IMR-90 (cell line): ENCODE data around the gene CDH16. TPM values are rescaled to one million over a fixed set of nuclear protein-coding genes. Genes with fewer than 3 reads are reported as not detected.

Experiments used
- ATAC-seq: fragments of 200-7000 bp; cut with Tn5 transposase; 2 replicates; pipeline ENCODE4 v1.9.1; 2020; ENCODE audit warnings: low read depth, mild to moderate bottlenecking, moderate library complexity
- BruUV-seq: library from RNA; stranded (reverse); fragments of 400-500 nt; replicated peaks from 2 replicates; lab custom pipeline; 2021; lab: Mats Ljungman, UMichigan
- CTCF ChIA-PET: fragments of 300-600 bp; formaldehyde crosslinking; extraction: SDS; loops from one replicate; lab custom pipeline; 2021; ENCODE audit warnings: antibody characterized with exemption; lab: Yijun Ruan, JAX
- POLR2A ChIA-PET: fragments of 300-600 bp; sonication (Branson Sonifier 250); formaldehyde crosslinking; loops from one replicate; lab custom pipeline; 2022; ENCODE audit warnings: antibody characterized with exemption; ENCODE audit not compliant: unreplicated experiment; lab: Charles Lee
- DNase-seq: peaks from one replicate; pipeline ENCODE4 v3.0.0; 2013
- H2AFZ ChIP-seq: replicated peaks from 2 replicates; pipeline ENCODE3; 2013; ENCODE audit warnings: low read length, mild to moderate bottlenecking; ENCODE audit not compliant: poor library complexity
- H2AK5ac ChIP-seq: 2 replicates; pipeline ENCODE4 v1.6.1; 2013; ENCODE audit warnings: low read depth, low read length, inconsistent platforms
- H2AK9ac ChIP-seq: replicated peaks from 2 replicates; pipeline ENCODE3; 2013; ENCODE audit warnings: mild to moderate bottlenecking, low read depth, low read length, moderate library complexity; ENCODE audit not compliant: poor library complexity
- H2BK120ac ChIP-seq: 2 replicates; pipeline ENCODE4 v1.6.1; 2013; ENCODE audit warnings: low read depth, low read length, inconsistent platforms
- H2BK15ac ChIP-seq: 3 replicates; pipeline ENCODE4 v1.6.1; 2013; ENCODE audit warnings: low read depth, low read length, inconsistent platforms
- H2BK20ac ChIP-seq: 2 replicates; pipeline ENCODE4 v1.6.1; 2013; ENCODE audit warnings: low read depth, mild to moderate bottlenecking, inconsistent platforms, low read length, moderate library complexity
- H2BK5ac ChIP-seq: 2 replicates; pipeline ENCODE4 v1.6.1; 2013; ENCODE audit warnings: mild to moderate bottlenecking, low read depth, low read length, inconsistent platforms; ENCODE audit not compliant: poor library complexity, severe bottlenecking
- H3K14ac ChIP-seq: replicated peaks from 2 replicates; pipeline ENCODE4 v1.6.1; 2013; ENCODE audit warnings: low read depth, low read length, inconsistent platforms
- H3K18ac ChIP-seq: 2 replicates; pipeline ENCODE4 v1.6.1; 2013; ENCODE audit warnings: low read depth, low read length, control low read depth
- H3K23ac ChIP-seq: 2 replicates; pipeline ENCODE4 v1.6.1; 2013; ENCODE audit warnings: low read depth, low read length, inconsistent platforms
- H3K27ac ChIP-seq: 2 replicates; pipeline ENCODE4 v1.5.1; 2013; ENCODE audit warnings: mild to moderate bottlenecking, control low read depth, low read length; ENCODE audit not compliant: insufficient read depth
- H3K27me3 ChIP-seq: 2 replicates; pipeline ENCODE4 v1.6.1; 2013; ENCODE audit warnings: low read length; ENCODE audit not compliant: control insufficient read depth, insufficient read depth
- H3K36me3 ChIP-seq: 2 replicates; pipeline ENCODE4 v1.6.1; 2013; ENCODE audit warnings: low read length, mixed read lengths; ENCODE audit not compliant: control insufficient read depth, insufficient read depth
- H3K4ac ChIP-seq: 2 replicates; pipeline ENCODE4 v1.6.1; 2013; ENCODE audit warnings: low read depth, low read length, inconsistent platforms
- H3K4me1 ChIP-seq: 2 replicates; pipeline ENCODE4 v1.6.1; 2013; ENCODE audit warnings: low read length, mixed read lengths; ENCODE audit not compliant: control insufficient read depth, insufficient read depth
- H3K4me2 ChIP-seq: 2 replicates; pipeline ENCODE4 v1.6.1; 2013; ENCODE audit warnings: low read depth, mild to moderate bottlenecking, control low read depth, low read length, moderate library complexity
- H3K4me3 ChIP-seq: 2 replicates; pipeline ENCODE4 v1.5.1; 2013; ENCODE audit warnings: low read depth, mild to moderate bottlenecking, control low read depth, low read length, moderate library complexity; ENCODE audit not compliant: insufficient read depth
- H3K56ac ChIP-seq: 2 replicates; pipeline ENCODE4 v1.6.1; 2013; ENCODE audit warnings: low read length, inconsistent platforms; ENCODE audit not compliant: insufficient read depth; ENCODE audit errors: extremely low read depth
- H3K79me1 ChIP-seq, 2 experiments: 2 replicates each; pipeline ENCODE4 v1.6.1; 2013; ENCODE audit warnings: low read length in 2 of 2, inconsistent platforms in 1 of 2, low read depth in 1 of 2
- H3K9ac ChIP-seq: 2 replicates; pipeline ENCODE4 v1.6.1; 2013; ENCODE audit warnings: low read depth, low read length, control low read depth
- H3K9me1 ChIP-seq: 2 replicates; pipeline ENCODE4 v1.6.1; 2013; ENCODE audit warnings: low read length, inconsistent platforms; ENCODE audit not compliant: insufficient read depth
- H3K9me3 ChIP-seq: 2 replicates; pipeline ENCODE4 v1.6.1; 2013; ENCODE audit warnings: low read length; ENCODE audit not compliant: control insufficient read depth, insufficient read depth
- H4K20me1 ChIP-seq: 2 replicates; pipeline ENCODE4 v1.6.1; 2013; ENCODE audit warnings: low read length, inconsistent platforms; ENCODE audit not compliant: insufficient read depth
- H4K5ac ChIP-seq: 2 replicates; pipeline ENCODE4 v1.6.1; 2013; ENCODE audit warnings: mild to moderate bottlenecking, low read depth, low read length, control low read depth
- H4K8ac ChIP-seq, 2 experiments: 2 replicates each; pipeline ENCODE4 v1.6.1; 2013; ENCODE audit warnings: low read depth in 2 of 2, low read length in 2 of 2, control low read depth in 1 of 2, inconsistent platforms in 1 of 2
- H4K91ac ChIP-seq: 2 replicates; pipeline ENCODE4 v1.6.1; 2013; ENCODE audit warnings: low read depth, low read length, inconsistent platforms; ENCODE audit not compliant: insufficient read depth
- MAZ ChIP-seq: IDR thresholded peaks from 2 replicates; pipeline ENCODE4 v1.6.1; 2012; ENCODE audit warnings: low read depth, mild to moderate bottlenecking, low read length, improper control_type of control experiment, moderate library complexity, borderline replicate concordance
- MXI1 ChIP-seq: IDR thresholded peaks from 2 replicates; pipeline ENCODE4 v1.6.1; 2012; ENCODE audit warnings: low read depth, mild to moderate bottlenecking, low read length, moderate library complexity, borderline replicate concordance
- POLR2A ChIP-seq: IDR thresholded peaks from 2 replicates; pipeline ENCODE4 v1.6.1; 2012; ENCODE audit warnings: mild to moderate bottlenecking, low read depth, low read length
- WGBS, 2 experiments: methylation state at CpG; one replicate each; pipeline versions ENCODE4 v1.1.5 to v1.1.7; 2013; ENCODE audit warnings: missing lambda C conversion rate in 2 of 2; ENCODE audit not compliant: insufficient read length in 1 of 2; ENCODE audit errors: extremely low coverage in 2 of 2; 5-methylcytosine and 5-hydroxymethylcytosine counted together
- dilution Hi-C: fragments of 300-500 bp; cut with HindIII; formaldehyde crosslinking; loops from one replicate; pipeline ENCODE4 v1.14.3; 2018; ENCODE audit warnings: low sequenced_read_pairs; ENCODE audit not compliant: unreplicated experiment
- in situ Hi-C: fragments of 300-500 bp; cut with MboI; formaldehyde crosslinking; loops from 3 replicates; pipeline ENCODE4 v1.14.3; 2019; ENCODE audit warnings: low sequenced_read_pairs, inconsistent platforms, mixed read lengths
- intact Hi-C: fragments of 100-400 bp; cut with micrococcal nuclease; formaldehyde crosslinking; loops from 2 replicates; pipeline ENCODE4 v1.10.0; 2022
- polyA plus RNA-seq, 3 experiments: library from polyadenylated mRNA; depleted of rRNA; stranded (reverse); fragments of >200 nt; gene quantifications; 2 replicates each; pipeline ENCODE4 v1.2.3, GENCODE V29; 2012; ENCODE audit warnings: low replicate concordance in 1 of 3
- total RNA-seq: library from RNA; depleted of rRNA; stranded (reverse); fragments of >200 nt; gene quantifications from 2 replicates; pipeline ENCODE4 v1.2.3, GENCODE V29; 2012

CDH16 gene
- total and polyA plus RNA-seq, 2 of the 4 experiments (the other 2 are of a cell fraction) = not detected

DNA sequence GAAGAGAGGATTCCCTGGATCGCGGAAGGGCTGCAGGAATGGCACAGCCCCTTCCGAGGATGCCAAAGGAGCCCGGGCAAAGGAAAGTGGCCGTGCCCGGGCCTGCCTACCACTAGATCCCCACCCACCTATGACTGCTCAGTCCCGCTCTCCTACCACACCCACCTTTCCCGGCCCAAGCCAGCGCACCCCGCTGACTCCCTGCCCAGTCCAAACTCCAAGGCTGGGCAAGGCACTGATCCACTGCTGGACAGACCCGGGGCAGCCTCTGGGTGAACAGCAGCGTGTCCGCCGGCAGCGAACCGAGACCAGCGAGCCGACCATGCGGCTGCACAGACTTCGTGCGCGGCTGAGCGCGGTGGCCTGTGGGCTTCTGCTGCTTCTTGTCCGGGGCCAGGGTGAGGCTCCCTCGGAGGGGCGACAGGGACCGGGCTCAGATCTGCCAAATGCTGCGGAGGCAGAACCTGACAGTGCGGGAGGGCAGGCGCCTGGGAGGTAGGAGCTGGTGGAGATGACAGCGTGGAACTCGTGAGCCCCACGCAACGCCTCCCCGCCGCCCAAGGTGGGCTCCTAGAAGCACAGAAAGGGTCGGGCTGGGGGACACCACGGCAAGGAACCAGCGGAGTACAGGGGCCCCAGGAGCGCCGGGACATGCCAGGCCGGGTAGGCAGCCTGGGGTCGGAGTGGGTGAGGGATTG, 16.8 kb upstream of the CDH16 start, which contains the start of gene CES2:
Gene CES2 (plus strand): TSS at position 203 of the 698 bp plus-strand sequence. CDS start 120 bp downstream, at position 323.
- peak within 1 kb of the TSS; percentile 99 for H3K4ac ChIP-seq
- H3K23ac ChIP-seq = peak within 1 kb of the TSS; percentile 98
- dilution Hi-C loops (no loop called here), in situ Hi-C loops (no loop called here), intact Hi-C loops (loop anchor here (2.0 kb wide), 1 partner anchor 41 kb away; no protein-coding TSS in a partner anchor)
- H2AK5ac ChIP-seq = peak within 1 kb of the TSS; percentile 98
- peak; percentile 67 for ATAC-seq
- BruUV-seq = no TSS peak
- peaks cover 26% of the 10 kb centered on the region for H3K9me1 ChIP-seq
- peak within 1 kb of the TSS; percentile 93 for H3K56ac ChIP-seq
- peaks cover 37% of the 10 kb centered on the region for H3K36me3 ChIP-seq
- H3K9me3 ChIP-seq = no peaks in the 10 kb centered on the region
- peak within 1 kb of the TSS; percentile 96 for H2AK9ac ChIP-seq
- peak within 1 kb of the TSS; percentile 97 for H4K5ac ChIP-seq
- 16% methylated on average over 21 of the region's 44 CpGs; no CpG with 5 or more reads in 1 of the 2 experiments for WGBS, 2 experiments
- H3K4me2 ChIP-seq = peak within 1 kb of the TSS; percentile 89
- H3K79me1 ChIP-seq = peaks cover 25 to 86% of the 10 kb centered on the region in 2 experiments
- peak within 1 kb of the TSS; percentile 98 for H3K27ac ChIP-seq
- DNase-seq = peak; percentile 29
- H4K91ac ChIP-seq = peak within 1 kb of the TSS; percentile 81
- H4K20me1 ChIP-seq = peaks cover 45% of the 10 kb centered on the region
- H2BK5ac ChIP-seq = peak within 1 kb of the TSS; percentile 98
- peak within 1 kb of the TSS; percentile 85 for H2BK120ac ChIP-seq
- H3K27me3 ChIP-seq = no peaks in the 10 kb centered on the region
- H3K18ac ChIP-seq = peak within 1 kb of the TSS; percentile 90
- H2BK15ac ChIP-seq = peak within 1 kb of the TSS; percentile 15; the same call in 1 of the 3 replicates
- ChIA-PET CTCF (no interaction called here), POLR2A (no interaction called here)
- H4K8ac ChIP-seq = peak within 1 kb of the TSS; percentile 91 to 97
- H3K4me1 ChIP-seq = peaks cover 9% of the 10 kb centered on the region
- H3K14ac ChIP-seq = peak within 1 kb of the TSS; percentile 100
- H2AFZ ChIP-seq = peak within 1 kb of the TSS; percentile 99
- TF ChIP-seq MXI1 (0 out of 2 replicates have a peak, but pooled peaks have one; percentile 75), MAZ (no peak), POLR2A (peak; percentile 63)
- H3K9ac ChIP-seq = peak within 1 kb of the TSS; percentile 99
- peak within 1 kb of the TSS; percentile 98 for H3K4me3 ChIP-seq
- peak within 1 kb of the TSS; percentile 49; the same call in 1 of the 2 replicates for H2BK20ac ChIP-seq
